Activated CD8-positive, alpha-beta memory T cell treated with anti-CD3 and anti-CD28 coated beads, Interleukin-2, amount 50 U/mL, for 1 hour (primary cell): ENCODE measurements around the gene PROKR2.

Source experiments
- DNase-seq: peaks from one replicate; pipeline ENCODE4 v3.0.0-alpha.2; 2020; ENCODE audit errors: extremely low read depth

The PROKR2 gene

DNA sequence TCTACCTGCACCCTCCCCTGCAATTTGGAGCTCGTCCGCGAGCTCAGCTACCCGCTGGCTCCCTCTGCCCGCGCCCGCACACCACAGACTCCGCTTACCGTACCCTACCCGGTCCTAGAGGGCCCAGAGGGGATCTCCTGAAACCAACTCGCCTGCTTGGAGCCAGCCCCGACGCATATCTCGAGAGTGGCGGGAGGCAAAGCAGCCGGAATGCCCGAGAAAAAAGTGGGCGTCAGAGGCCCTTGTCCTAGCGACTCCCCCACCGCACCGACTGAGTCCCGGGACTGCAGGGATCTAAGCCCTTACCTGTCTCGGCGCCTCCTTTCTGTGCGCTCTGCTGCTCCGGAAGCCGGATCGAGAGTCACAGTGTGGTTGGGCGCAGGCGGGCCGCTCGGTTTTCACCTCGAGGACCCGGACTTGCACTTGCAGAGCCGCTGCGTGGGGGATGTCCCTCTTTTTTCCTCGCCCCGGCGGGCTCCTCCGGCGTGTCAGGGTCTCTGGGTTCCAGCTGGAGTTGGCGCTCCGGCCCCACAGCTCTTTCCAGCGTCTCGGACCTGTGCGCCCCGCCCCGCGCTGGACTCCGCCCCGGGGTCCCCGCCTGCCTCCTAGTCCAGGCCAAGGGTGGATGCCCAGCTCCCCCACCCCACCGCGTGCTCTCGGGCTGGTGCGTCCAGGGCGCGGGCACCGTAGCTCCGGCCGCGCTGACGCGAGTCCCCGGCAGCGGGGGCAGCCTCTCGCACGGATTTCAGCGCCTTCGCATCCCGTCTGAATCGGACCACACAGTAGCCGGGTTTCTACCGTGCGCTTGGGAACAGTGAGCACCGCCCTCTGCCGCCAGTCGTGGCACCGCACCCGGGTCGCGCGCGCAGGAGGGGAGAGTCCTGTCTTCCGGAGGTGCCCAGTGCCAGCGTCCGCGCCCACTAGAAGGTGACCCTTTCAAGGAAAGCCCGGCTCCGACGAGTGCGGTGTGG, at the start of gene PROKR2:
Gene PROKR2 (minus strand): TSS at position 767 of the 971 bp plus-strand sequence. CDS start 2,585 bp downstream, outside the sequence.
- DNase-seq: no peak

DNA sequence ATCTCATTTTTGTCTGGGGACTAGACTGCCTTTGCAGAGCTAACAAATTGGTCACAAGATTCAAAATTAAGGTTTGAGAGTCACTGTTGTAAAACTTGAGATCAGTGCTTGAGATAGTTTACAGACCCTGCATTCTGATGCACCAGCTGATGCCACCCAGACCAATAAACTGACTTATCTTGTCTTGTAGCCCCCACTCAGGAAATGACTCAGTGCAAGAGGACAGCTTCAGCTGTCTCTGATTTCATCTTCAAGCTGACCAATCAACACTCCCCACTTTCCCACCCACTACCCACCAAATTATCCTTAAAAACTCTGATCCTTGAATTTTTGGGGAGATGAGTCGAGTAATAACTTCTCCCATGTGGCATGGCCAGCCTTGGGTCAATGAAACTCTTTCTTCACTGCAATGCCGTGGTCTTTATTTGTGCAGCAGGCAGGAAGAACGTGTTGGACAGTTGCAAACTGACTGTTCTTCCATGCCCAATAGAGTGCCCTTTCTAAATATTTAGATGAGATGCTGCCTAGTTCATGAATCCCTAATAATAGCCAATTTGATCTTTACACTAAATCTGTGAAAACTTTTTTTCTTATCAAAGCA, 48.3 kb upstream of the PROKR2 start:
- DNase-seq: no peak

DNA sequence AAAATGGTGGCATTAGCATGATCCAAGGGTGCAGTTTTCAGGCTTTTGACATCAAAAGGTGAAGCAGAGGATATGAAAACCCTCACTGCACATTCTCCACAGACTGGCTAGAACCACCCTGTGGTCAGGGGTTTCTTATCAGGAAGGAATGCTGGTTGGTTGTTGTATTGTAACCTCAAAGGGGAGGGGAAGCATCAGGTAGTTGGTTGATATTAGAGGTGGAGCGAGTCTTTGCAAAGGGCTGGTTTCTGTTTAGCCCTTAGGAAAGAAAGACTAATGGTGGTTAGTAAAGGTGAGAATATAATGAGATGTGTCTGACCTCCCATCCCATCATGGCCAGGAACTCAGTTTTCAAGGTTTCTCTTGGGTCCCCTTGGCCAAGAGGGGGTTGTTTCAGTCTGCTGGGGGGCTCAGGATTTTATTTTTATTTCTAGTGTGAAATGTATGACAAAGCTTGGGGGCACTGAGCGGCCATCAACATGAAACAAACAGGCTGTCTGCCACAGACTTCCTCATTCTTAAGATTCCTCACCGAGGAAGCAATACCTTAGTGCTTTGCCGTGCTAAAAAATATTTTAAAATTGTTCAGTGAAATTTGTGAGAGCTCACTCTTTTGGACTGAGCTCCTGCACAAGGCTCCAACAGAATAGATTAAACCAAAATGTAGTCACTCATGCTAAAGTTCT, 47.5 kb upstream of the PROKR2 start:
- DNase-seq: no peak

DNA sequence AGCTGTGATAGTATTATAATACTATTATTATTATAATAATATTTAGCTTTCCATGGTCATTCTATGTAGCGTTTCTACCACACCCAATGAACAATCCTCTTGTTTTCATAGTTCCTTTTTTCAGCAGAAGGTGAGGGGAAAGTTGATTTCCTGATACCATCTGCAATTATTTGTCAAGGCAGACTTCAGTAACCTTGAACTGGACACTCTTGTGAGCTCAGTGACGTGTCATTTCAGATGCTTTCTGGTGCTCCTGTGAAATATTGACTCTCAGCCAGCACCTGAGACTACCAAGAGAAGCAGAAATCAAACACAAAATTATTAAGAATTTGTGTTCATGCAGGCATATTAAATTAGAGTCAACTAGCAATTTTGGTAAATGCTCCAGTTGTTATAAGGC, 46.0 kb upstream of the PROKR2 start:
- no peak for DNase-seq

DNA sequence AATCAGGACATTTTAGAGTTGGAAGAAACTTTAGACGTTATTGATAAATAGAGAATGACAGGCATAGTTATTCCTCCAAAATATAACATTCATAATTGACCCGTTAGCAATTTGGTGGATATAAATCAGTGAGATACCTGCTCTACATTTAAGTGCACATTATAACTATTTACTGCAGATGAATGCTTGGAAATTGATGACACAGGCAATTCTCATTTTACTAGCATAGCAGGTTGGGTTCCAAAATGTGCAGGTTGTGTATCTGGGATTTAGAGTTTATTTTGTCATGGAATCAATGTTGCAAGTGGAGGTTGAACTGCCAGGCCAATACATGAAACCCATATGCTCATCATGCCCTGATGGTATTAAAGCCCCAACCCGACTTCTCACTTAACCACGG, 44.4 kb upstream of the PROKR2 start:
- no peak for DNase-seq

DNA sequence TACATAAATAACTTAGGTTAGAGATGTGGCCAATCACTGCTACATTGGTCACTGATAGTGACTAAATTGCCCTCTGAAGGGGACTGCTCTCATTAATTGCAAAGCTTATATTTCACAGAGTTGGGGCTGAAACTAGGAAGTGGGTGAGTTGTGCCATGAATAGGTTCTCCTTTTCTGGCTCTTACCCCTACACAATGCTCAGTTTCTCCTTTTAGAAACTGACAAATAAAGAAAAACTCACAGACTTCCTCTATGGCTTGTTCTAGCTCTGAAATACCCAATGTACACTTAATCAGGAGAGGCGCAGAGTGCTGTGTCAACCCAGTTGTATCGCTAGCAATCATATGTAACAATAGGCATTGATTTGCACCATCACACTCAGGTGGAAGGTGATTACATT, 41.2 kb upstream of the PROKR2 start:
- no peak for DNase-seq

DNA sequence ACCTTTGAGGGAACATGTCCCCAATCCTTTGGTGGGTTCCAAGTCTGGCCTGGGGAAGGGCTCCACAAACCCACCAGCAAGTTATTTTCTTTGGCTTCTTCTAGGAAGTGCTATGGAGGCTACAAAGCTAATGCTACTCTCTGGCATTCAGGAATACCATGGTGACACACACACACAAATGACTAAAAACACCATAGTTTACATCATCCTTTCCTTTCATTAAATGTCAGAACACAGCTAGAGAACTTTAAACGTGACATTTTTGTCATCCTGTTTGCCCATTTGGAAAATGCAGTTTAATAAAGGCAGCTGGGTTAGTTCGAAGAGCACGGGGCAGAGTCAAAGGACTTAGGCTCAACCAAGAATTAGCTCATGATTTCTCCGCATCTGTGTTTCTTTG, 40.2 kb upstream of the PROKR2 start:
- DNase-seq: no peak

DNA sequence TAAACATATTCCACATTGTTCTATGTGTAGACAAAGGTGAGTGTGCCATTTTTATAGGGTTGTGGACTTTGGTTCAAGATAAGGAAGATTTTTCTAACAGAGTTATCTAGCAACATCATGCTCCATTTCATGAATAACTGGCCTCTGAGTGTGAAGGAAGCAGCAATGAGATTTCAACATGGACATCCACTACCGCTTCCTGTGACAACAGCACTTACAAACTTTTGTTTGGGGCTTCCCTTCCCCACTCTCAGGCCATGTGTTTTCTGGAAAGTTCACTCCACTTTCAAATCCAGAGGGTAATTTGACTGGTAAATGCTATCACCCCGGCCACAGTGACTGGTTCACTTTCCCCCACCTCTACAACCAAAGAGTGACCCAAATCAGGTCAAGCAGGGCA, 38.1 kb upstream of the PROKR2 start:
- no peak for DNase-seq

DNA sequence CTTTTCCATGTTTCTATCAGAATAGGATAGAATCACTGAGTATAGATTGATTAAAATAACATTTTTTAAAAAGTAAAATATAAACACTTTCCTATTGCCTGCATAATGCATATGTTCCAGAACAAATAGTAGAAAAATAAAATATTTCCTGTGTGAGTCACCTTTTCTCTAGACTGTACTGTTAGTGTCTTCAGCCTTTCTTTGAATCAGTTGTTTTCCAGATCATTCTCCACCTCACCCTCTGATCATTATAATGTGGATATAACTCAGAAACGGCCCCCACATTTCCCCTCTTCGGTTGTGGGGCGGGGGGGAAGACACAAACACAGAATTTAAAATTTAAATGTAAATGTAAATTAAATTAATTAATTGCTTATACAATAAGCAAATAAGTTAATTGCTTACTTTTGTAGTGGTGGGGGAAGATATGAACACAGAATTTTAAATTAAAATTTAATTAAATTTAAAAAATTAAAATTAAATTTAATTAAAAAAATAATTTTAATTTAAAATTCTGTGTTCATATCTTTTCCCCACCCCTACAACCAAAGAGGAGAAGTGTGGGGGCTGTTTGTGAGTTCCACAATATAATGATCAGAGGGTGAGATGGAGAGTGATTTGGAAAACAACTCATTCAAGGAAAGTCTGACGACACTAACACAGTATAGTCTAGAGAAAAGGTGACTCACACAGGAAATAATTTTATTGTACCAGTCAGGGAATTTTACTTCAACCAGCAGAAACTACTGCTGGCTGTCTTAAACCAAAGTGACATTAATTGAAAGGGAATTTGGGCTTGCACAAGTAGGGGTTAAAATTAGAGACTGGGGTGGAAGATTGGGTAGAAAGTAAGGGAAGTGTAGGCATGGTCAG, 37.1 kb upstream of the PROKR2 start:
- DNase-seq: no peak

DNA sequence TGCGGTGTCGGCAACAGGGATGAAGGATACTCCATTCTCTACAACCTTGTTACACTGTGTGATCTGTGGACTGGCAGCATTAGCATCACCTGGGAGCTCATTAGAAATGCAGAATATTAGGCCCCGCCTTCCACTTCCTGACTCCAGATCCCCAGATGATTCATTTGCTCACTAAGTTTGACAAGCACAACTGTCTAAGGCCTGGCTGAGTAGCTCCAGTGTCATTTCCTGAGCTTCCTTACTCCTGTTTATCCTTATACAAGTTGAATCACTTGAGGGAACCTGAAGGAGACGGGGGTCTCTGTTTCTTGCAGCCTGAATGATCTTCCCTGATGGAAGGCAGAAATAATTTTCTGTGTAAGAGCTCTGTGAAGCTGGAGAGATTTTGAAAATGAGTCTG, 32.7 kb upstream of the PROKR2 start:
- DNase-seq: no peak

DNA sequence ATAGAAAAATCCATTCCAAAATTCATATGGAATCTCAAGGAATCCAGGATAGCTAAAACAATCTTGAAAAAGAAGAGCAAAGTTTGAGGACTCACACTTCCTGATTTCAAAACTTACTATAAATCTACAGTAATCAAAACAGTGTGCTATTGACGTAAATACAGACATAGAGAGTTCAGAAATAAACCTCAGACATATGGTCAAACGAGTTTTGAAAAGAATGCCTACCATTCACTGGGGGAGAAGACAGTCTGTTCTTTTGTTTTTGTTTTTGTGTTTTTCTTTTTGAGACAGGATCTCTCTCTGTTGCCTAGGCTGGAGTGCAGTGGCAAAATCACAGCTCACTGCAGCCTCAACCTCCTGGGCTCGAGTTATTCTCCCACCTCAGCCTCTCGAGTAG, 25.3 kb upstream of the PROKR2 start:
- no peak for DNase-seq

DNA sequence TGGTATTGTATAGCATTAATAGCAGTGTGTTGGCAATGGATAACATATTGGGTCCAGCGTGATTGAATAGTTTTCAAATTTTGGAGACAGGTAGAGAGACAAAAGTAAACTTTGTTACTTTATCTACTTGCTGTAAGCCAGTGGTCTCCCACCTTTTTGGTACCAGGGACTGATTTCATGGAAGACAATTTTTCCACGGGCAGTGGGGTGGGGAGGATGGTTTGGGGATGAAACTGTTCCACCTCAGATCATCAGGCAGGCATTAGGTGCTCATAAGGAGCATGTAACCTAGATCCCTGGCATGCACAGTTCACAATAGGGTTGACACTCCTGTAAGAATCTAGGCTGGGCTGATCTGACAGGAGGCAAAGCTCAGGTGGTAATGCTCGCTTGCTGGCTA, 14.6 kb upstream of the PROKR2 start:
- DNase-seq: no peak

DNA sequence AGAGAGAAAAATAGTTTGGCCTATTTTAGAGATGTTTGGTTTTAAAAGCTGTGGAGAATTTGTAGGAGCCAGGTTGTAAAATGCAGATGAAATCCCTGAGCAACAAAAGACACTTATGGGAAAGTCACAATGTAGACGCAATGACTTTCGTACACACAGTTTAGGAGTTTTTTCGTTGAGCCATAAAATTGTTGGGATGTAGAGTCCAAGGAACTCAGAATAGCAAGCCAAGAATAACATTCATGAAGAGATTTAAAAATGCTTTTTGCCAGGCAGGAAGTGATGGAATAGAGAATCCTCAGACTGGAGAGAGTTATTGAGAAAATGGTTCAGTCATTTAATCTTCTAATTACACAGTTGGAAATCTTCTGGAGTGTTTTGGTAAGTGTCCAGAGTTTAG, 11.5 kb upstream of the PROKR2 start:
- no peak for DNase-seq

DNA sequence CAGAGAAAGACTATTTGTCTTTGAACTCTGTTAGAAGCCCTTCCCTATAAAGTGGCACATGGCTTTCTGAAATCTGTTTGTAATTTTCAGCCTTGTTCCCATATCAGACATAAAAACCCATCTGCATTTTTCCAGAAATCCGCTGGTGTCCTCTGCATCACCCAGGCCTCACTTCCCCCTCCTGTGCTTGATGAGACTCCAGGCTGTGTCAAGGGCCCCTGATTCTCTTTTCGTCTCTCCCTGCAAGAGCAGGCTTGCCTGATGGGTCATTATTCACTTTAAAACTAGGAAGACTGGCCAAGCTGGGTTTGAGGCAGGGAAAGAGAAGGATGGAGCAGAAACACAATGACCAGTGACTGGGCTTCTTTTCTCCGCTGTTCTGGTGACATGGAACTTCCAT, 10.6 kb upstream of the PROKR2 start:
- no peak for DNase-seq

DNA sequence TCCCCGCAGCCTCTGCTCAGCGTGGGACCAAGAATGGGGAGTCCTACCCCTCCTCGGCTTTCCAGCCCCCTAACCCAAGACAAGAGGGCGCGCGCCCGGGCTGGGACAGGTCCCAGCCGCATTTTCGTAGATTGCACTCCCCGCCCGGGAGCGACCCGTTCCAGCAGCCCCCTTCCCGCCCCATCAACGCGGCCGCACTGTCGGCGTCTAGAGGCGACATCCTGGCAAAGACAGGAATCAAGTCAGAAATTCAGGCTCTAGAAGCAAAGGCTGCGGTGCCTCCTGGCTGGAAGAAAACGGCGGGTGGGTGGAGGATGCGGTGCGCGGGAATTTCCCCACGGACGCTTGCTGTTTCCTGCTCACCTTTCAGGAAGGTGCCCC, 957 bp downstream of the PROKR2 start:
- DNase-seq: no peak

DNA sequence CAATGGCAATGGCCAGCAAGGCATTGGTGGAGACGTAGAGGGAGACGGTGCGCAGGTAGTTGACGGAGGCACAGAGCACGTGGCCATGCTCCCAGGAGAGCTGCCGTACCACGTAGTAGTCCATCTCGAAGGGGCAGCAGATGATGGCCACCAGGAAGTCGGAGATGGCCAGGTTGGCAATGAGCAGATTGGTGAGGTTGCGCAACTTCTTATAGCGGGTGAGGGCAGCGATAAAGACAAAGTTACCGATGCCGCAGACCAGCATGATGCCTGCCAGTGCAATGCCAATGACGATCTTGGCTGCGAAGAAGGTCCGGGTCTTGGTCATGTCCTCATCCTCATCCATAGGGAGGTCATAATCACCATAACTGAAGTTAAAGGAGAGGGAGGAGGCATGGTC, 2.8 kb downstream of the PROKR2 start:
- no peak for DNase-seq

DNA sequence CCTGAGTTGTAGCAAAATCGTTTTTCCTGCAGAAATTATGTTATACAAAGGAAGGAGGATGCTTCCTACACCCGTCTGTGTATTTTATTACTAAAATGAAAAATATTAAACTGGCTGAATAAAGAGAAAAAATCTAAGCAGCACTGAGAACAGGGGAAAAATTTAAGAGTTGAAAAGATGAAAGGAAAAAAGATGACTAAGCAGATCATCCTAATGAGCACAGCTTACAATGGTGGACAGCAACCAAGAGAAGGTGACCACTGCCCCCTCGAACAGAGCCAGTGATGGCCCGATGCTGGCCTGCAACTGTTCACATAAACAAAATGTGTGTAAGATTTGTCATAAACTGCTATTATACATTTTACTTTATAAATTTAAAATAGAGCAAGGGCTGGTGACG, 4.2 kb downstream of the PROKR2 start:
- no peak for DNase-seq

DNA sequence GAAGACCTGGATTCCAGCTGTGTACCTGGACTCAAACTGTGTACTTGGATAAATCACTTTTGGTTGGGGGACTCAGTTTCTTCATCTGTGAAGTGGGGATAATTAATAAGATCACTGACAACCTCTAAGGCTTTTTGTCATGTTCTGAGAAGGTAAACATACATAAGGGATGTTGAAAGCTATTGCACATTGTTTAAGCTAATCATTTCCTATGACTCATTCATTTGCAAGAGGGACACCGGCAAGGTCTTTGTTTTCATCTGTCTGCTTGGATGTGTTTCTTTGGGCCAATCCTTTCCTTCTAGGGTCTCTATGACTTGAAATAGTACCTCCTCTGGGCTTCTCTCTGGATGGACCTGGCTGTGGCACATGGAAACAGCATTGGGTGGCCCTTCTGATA, 6.8 kb downstream of the PROKR2 start:
- no peak for DNase-seq

DNA sequence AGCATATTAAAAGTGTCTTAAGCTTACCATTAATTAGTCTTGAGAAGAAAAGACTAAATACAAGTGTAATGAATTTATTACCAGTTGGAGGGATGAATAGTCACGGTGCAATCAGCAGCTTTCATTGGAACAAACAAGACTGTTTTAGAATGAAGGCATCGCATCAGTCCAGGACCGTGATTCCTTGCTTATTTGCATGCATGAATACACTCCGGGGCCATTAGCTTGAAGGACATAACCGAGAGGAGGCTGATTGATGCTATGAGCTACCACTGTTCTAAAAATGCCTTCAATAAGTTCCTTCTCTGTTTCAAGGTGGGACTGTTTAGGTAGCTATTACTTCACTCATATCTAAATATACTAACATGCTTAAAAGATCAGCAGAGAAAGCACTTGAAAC, 17.9 kb downstream of the PROKR2 start:
- DNase-seq: no peak

DNA sequence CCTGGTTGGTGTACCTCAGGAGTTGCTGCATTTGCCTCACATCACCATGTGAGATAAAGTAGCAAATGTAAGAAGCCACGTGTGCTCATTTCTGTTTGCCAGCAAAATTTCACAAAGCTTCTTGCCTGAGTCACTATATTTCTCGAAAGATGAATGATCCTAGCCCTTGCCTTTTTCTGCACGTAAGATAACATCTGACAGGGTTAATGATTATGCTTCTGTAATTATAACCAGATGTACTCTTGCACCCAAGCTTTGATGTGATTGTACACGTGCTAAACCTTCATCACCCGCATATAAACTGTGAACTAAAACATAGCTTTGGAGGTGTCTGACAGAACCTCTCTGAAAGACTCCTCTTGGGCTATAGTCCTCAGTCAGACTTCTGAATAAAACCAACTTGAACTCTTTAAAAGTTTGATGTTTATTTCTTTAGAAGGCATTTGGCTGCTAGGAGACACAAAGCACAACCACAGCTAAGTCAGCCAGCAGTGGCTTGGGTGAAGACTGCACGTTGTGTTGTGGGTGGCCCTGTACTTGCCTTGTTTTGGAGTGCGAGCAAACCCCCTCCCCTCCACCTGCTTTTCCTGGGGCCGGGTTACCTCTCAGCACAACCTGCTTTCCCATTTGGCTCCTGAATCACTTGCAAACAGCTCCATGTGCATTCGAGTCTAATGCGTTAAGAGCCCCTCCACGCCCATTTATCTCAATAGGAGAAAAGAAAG, 19.3 kb downstream of the PROKR2 start:
- no peak for DNase-seq

DNA sequence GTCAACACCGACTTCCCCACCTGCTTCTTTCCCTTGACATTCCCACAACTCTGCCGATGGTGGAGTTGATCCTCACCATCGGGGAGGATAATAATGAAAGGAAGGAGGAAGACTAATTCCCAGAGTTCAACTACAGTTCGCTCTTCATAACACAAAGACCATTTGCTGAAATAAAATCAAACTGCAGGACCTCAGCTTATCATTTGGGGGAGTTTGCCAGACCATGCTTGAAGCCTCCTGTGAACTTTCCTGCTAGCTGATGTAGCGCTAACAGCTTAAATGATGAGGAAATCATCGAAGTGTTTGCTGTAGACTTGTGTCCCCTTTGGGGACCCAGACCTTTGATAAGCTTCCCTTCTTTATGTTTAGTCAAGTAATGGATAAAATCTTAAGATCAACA, 26.2 kb downstream of the PROKR2 start:
- no peak for DNase-seq
